DOHH2 (cell line): Measurements from ENCODE around the gene GOLT1A.

ENCODE experiments used
- EZH2phosphoT487 ChIP-seq: fragments of 200-600 bp; sonication (generic); IDR thresholded peaks from 2 replicates; pipeline ENCODE4 v1.6.1; 2017; ENCODE audit warnings: borderline replicate concordance, mild to moderate bottlenecking, antibody characterized with exemption, low read length, moderate library complexity, mixed read lengths
- TF ChIP-seq, protein P1 (sequence below): fragments of 200-600 bp; sonication (generic); IDR thresholded peaks from one replicate; pipeline ENCODE4 v1.5.1; 2014; ENCODE audit warnings: antibody characterized with exemption, mild to moderate bottlenecking, low read depth, low read length; ENCODE audit not compliant: poor library complexity, severe bottlenecking

DNA sequence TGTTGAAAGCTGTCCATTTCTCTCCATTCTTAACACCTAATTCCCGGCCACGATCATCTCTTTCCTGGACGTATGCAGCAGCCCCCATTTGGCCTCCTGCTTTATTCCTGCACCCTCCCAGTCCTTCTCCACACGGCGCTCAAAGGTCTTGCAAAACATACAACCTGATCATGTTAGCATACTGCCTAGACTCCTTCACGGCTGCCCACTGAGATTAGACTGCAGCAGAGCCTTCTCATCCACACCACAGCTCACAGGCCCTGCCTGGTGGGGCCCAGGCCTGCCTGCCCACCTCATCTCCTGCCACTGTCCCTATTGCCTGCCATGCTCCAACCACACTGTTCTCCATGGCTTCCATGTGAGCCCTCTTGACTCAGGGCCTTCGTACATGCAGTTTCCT is 2.7 kb downstream of the GOLT1A start:
- TF ChIP-seq, protein P1, sequence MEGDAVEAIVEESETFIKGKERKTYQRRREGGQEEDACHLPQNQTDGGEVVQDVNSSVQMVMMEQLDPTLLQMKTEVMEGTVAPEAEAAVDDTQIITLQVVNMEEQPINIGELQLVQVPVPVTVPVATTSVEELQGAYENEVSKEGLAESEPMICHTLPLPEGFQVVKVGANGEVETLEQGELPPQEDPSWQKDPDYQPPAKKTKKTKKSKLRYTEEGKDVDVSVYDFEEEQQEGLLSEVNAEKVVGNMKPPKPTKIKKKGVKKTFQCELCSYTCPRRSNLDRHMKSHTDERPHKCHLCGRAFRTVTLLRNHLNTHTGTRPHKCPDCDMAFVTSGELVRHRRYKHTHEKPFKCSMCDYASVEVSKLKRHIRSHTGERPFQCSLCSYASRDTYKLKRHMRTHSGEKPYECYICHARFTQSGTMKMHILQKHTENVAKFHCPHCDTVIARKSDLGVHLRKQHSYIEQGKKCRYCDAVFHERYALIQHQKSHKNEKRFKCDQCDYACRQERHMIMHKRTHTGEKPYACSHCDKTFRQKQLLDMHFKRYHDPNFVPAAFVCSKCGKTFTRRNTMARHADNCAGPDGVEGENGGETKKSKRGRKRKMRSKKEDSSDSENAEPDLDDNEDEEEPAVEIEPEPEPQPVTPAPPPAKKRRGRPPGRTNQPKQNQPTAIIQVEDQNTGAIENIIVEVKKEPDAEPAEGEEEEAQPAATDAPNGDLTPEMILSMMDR, result no peak
- no peak for TF ChIP-seq EZH2phosphoT487
